K562 (cell line): ENCODE data around the gene KLRB1.
"Not testable (repeated sequence)": the region's sequence is repeated elsewhere in the genome, so short reads cannot be mapped to it uniquely, and the experiment has no call there.

Experiments
- KDM5B ChIP-seq: fragments of 200-600 bp; sonication (generic); IDR thresholded peaks from 2 replicates; pipeline ENCODE4 v1.6.1; 2012; ENCODE audit warnings: low read depth, mild to moderate bottlenecking, moderate library complexity, low read length, control low read depth, inconsistent platforms; ENCODE audit not compliant: insufficient replicate concordance
- MTA2 ChIP-seq: fragments of 450-650 bp; IDR thresholded peaks from 2 replicates; pipeline ENCODE4 v1.6.1; 2016; ENCODE audit warnings: low read depth
- NFIX ChIP-seq: fragments of 250-450 bp; sonication (Bioruptor Pico); IDR thresholded peaks from 2 replicates; pipeline ENCODE4 v1.4.0; 2020; ENCODE audit warnings: low read depth, mild to moderate bottlenecking, moderate library complexity
- NR2F6 ChIP-seq: fragments of 450-650 bp; formaldehyde crosslinking; IDR thresholded peaks from 2 replicates; pipeline ENCODE4 v1.4.0; 2020; ENCODE audit warnings: mild to moderate bottlenecking
- PTRF ChIP-seq: fragments of 450-650 bp; IDR thresholded peaks from 2 replicates; pipeline ENCODE4 v1.6.1; 2016; ENCODE audit warnings: mild to moderate bottlenecking, missing genetic modification characterization, missing compliant biosample characterization
- TAF1 ChIP-seq: IDR thresholded peaks from 2 replicates; pipeline ENCODE4 v1.6.1; 2011; ENCODE audit warnings: mild to moderate bottlenecking, low read length, moderate library complexity; ENCODE audit not compliant: insufficient read depth, control insufficient read depth, severe bottlenecking; ENCODE audit errors: extremely low read depth
- ZNF253 ChIP-seq: fragments of 250-450 bp; sonication (Bioruptor Pico); conservative IDR thresholded peaks from 2 replicates; pipeline ENCODE4 v1.6.1; 2021; ENCODE audit warnings: mild to moderate bottlenecking
- TF ChIP-seq, protein P1 (sequence below), 3 experiments: IDR thresholded peaks in 2 of 3; conservative IDR thresholded peaks in 1 of 3; 2 replicates each; pipeline ENCODE4 v1.5.1; 2011 to 2012; ENCODE audit warnings: low read length in 3 of 3, mild to moderate bottlenecking in 3 of 3, control low read depth in 2 of 3, improper control_type of control experiment in 1 of 3, inconsistent platforms in 1 of 3, low read depth in 1 of 3, mixed read lengths in 1 of 3, moderate library complexity in 1 of 3; ENCODE audit not compliant: insufficient read depth in 2 of 3

DNA sequence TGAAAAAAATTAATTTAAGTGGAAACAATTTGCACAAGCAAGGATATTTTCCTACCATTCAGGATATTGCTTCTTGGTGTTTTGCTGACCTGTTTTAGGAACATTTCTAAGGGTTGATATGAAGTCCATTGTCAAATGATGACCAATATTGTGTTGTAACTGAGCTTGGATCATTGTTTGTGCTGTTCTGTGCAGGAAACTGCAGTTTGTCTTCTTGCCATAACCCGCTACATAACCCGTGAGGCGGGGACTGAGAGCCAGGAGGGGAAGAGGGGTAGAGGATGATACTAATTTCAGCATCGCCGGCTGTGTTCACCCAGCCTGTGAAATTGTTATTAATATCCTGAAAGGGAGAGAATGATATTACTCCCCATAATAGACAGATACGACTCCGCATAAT lies 41.6 kb downstream of the KLRB1 start:
- not testable (repeated sequence) for TF ChIP-seq KDM5B; PTRF (tag); ZNF253 (CRISPR knock-in tag); TAF1; NR2F6; NFIX (CRISPR knock-in tag); MTA2
- TF ChIP-seq, protein P1, sequence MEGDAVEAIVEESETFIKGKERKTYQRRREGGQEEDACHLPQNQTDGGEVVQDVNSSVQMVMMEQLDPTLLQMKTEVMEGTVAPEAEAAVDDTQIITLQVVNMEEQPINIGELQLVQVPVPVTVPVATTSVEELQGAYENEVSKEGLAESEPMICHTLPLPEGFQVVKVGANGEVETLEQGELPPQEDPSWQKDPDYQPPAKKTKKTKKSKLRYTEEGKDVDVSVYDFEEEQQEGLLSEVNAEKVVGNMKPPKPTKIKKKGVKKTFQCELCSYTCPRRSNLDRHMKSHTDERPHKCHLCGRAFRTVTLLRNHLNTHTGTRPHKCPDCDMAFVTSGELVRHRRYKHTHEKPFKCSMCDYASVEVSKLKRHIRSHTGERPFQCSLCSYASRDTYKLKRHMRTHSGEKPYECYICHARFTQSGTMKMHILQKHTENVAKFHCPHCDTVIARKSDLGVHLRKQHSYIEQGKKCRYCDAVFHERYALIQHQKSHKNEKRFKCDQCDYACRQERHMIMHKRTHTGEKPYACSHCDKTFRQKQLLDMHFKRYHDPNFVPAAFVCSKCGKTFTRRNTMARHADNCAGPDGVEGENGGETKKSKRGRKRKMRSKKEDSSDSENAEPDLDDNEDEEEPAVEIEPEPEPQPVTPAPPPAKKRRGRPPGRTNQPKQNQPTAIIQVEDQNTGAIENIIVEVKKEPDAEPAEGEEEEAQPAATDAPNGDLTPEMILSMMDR (IDR thresholded peaks at IDR 0.05 in 2 of 3, conservative IDR thresholded peaks at IDR 0.05 in 1 of 3; ENCODE audit: insufficient read depth in 2 of 3, low read depth in 1 of 3, low read length in 3 of 3) = not testable (repeated sequence)
